ENCODE results near the gene CIPC. TPM values are rescaled to one million over a fixed set of nuclear protein-coding genes. Genes with fewer than 3 reads are reported as not detected.
A peak's percentile ranks its signal among the peaks of the same experiment; 100 is the strongest.

The CIPC gene
- total and polyA plus RNA-seq, 8 donors, result 6.0 to 81.1 (median 19.6) TPM

DNA sequence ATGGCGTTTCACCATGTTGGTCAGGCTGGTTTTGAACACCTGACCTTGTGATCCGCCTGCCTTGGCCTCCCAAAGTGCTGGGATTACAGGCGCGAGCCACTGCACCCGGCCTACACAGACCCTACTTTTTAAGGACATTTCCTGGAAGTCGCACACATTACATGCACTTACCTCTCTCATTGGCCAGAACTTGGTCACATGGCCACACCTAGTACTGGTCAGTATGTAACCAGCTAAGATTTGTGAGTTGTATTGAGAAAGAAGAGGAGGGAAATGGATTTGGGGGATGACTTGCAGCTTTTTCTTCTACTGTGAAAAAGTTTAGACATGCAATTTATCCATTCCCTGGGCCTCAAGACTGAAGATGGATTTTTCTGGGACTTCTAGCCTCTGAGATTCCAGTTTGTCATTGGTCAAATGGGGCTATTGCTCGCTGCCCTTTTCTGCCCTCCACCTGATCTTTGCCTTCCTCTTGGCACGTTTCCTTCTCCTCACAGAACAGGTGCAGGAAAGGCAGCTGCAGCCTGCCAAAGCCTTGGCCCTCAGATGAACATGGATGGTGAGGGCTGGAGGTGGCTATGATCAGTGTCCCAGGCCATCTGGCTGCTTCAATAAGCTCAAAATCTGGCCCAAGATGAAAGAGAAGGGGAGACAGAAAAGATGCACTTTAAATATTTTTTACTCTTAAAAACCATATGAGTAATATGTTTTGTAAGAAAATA, 50.6 kb downstream of the CIPC start:
- intact Hi-C loops (cut with DNase I; ENCODE audit: low total_unique reads), result no loop called here
- 62 to 69% (median 66%) methylated on average over 8 of the region's 8 CpGs for WGBS, 5 donors
- Histone ChIP-seq H3K27ac (no peak overlapping the region), H3K36me3 (no peaks in the 10 kb centered on the region), H3K4me3 (no peak overlapping the region), H3K9me3 (no peaks in the 10 kb centered on the region), H3K4me1 (no peaks in the 10 kb centered on the region), H3K27me3 (peaks cover 0 to 65% (median 46%) of the 10 kb centered on the region in 3 donors)
- no peak for DNase-seq
- no peak for TF ChIP-seq EP300 (IDR thresholded peaks at IDR 0.05)

DNA sequence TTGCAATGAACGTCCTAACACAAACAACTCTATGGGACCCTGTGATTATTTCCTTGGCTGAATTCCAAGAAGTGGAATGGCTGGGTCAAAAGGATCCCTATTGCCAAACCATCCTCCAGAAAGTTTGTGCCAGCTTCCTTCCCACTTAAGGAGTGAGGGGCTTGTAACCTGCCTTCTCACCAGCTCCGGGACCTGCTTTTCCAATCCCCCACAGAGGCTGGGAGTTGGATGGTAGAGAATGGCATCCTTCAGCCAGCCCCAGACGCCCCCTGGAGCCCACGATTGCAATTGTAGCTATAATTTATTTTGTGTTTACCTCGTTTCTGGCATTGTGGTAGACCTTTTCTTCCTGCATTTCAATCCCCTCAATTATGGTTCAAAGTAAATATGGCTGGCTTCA, 53.2 kb downstream of the CIPC start:
- H3K4me3 ChIP-seq, result no peak overlapping the region
- no peaks in the 10 kb centered on the region for H3K9me3 ChIP-seq
- no peaks in the 10 kb centered on the region for H3K4me1 ChIP-seq
- no peak overlapping the region for H3K27ac ChIP-seq
- no peak for TF ChIP-seq POLR2AphosphoS5 (IDR thresholded peaks at IDR 0.05)
- TF ChIP-seq EP300 (IDR thresholded peaks at IDR 0.05), result no peak
- TF ChIP-seq, protein P1, sequence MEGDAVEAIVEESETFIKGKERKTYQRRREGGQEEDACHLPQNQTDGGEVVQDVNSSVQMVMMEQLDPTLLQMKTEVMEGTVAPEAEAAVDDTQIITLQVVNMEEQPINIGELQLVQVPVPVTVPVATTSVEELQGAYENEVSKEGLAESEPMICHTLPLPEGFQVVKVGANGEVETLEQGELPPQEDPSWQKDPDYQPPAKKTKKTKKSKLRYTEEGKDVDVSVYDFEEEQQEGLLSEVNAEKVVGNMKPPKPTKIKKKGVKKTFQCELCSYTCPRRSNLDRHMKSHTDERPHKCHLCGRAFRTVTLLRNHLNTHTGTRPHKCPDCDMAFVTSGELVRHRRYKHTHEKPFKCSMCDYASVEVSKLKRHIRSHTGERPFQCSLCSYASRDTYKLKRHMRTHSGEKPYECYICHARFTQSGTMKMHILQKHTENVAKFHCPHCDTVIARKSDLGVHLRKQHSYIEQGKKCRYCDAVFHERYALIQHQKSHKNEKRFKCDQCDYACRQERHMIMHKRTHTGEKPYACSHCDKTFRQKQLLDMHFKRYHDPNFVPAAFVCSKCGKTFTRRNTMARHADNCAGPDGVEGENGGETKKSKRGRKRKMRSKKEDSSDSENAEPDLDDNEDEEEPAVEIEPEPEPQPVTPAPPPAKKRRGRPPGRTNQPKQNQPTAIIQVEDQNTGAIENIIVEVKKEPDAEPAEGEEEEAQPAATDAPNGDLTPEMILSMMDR (IDR thresholded peaks at IDR 0.05), result peak in 1 of 7 experiments; percentile 10
- TF ChIP-seq POLR2A (IDR thresholded peaks at IDR 0.05), result no peak
- peaks cover 0 to 62% (median 35%) of the 10 kb centered on the region in 3 donors for H3K27me3 ChIP-seq
- peak in 1 of 2 donors; percentile 29 for DNase-seq
- WGBS, 5 donors, result 0 to 7% (median 4%) methylated on average over 5 of the region's 5 CpGs
- no peaks in the 10 kb centered on the region for H3K36me3 ChIP-seq
- intact Hi-C loops (cut with DNase I; ENCODE audit: low total_unique reads), result loop anchor here (10.0 kb wide), 1 partner anchor 164 kb away; no protein-coding TSS in a partner anchor

GRCh38 chr14:77151918-77152588, 54.0 kb downstream of the CIPC start:
- no peaks in the 10 kb centered on the region for H3K9me3 ChIP-seq
- intact Hi-C loops (cut with DNase I; ENCODE audit: low total_unique reads), result loop anchor here (10.0 kb wide), 1 partner anchor 163 kb away; no protein-coding TSS in a partner anchor
- DNase-seq, result peak in 1 of 2 donors; percentile 26
- H3K4me3 ChIP-seq, result no peak overlapping the region
- H3K27me3 ChIP-seq, result peaks cover 0 to 62% (median 27%) of the 10 kb centered on the region in 3 donors
- H3K27ac ChIP-seq, result no peak overlapping the region
- TF ChIP-seq, protein P1 (IDR thresholded peaks at IDR 0.05), result no peak
- TF ChIP-seq POLR2AphosphoS5 (IDR thresholded peaks at IDR 0.05) (no peak), EP300 (IDR thresholded peaks at IDR 0.05) (no peak), POLR2A (IDR thresholded peaks at IDR 0.05) (no peak)
- H3K4me1 ChIP-seq, result no peaks in the 10 kb centered on the region
- WGBS, 5 donors, result 30 to 38% (median 35%) methylated on average over 2 of the region's 2 CpGs
- H3K36me3 ChIP-seq, result no peaks in the 10 kb centered on the region

- H3K4me1 ChIP-seq, result peaks cover 0 to 11% (median 5%) of the 10 kb centered on the region in 4 donors
- no peaks in the 10 kb centered on the region for H3K36me3 ChIP-seq
- H3K9me3 ChIP-seq, result no peaks in the 10 kb centered on the region
- no peak for DNase-seq
- intact Hi-C loops (cut with DNase I; ENCODE audit: low total_unique reads), result loop anchor here (10.0 kb wide), 1 partner anchor 161 kb away; no protein-coding TSS in a partner anchor
- TF ChIP-seq POLR2AphosphoS5 (IDR thresholded peaks at IDR 0.05), result no peak
- TF ChIP-seq, protein P1 (IDR thresholded peaks at IDR 0.05), result no peak
- TF ChIP-seq EP300 (IDR thresholded peaks at IDR 0.05), result no peak
- no peak for TF ChIP-seq POLR2A (IDR thresholded peaks at IDR 0.05)
- peaks cover 0 to 73% (median 29%) of the 10 kb centered on the region in 3 donors for H3K27me3 ChIP-seq
- no peak overlapping the region for H3K4me3 ChIP-seq
- H3K27ac ChIP-seq, result no peak overlapping the region
- WGBS, 5 donors, result 88 to 97% (median 94%) methylated on average over 3 of the region's 3 CpGs
These were observed 55.7 kb downstream of the CIPC start for GRCh38 chr14:77153802-77154201.

All from stomach (tissue), 9 donors.